ENCODE measurements around the gene LAMA3.

- TF ChIP-seq CTCF (IDR thresholded peaks at IDR 0.05; ENCODE audit: low read depth, low read length, missing input control) (no peak), TAF1 (conservative IDR thresholded peaks at IDR 0.05) (no peak), ATF3 (IDR thresholded peaks at IDR 0.05) (no peak), FOXA1 (IDR thresholded peaks at IDR 0.05) (no peak), REST (IDR thresholded peaks at IDR 0.05) (no peak), SP1 (IDR thresholded peaks at IDR 0.05) (no peak), FOXA2 (IDR thresholded peaks at IDR 0.05) (no peak), ZBTB33 (IDR thresholded peaks at IDR 0.05) (no peak), HNF4G (IDR thresholded peaks at IDR 0.05) (no peak)
Measured at GRCh38 chr18:23793051-23793450, 103.8 kb downstream of the LAMA3 start.
